Fibroblast of skin of left quadriceps (primary cell): Measurements from ENCODE around the gene SDCCAG8.

Experiments
- DNase-seq, 2 experiments: peaks; one replicate each; pipeline ENCODE4 v3.0.0-alpha.2; 2013; ENCODE audit warnings: low read depth in 2 of 2

The SDCCAG8 gene

DNA sequence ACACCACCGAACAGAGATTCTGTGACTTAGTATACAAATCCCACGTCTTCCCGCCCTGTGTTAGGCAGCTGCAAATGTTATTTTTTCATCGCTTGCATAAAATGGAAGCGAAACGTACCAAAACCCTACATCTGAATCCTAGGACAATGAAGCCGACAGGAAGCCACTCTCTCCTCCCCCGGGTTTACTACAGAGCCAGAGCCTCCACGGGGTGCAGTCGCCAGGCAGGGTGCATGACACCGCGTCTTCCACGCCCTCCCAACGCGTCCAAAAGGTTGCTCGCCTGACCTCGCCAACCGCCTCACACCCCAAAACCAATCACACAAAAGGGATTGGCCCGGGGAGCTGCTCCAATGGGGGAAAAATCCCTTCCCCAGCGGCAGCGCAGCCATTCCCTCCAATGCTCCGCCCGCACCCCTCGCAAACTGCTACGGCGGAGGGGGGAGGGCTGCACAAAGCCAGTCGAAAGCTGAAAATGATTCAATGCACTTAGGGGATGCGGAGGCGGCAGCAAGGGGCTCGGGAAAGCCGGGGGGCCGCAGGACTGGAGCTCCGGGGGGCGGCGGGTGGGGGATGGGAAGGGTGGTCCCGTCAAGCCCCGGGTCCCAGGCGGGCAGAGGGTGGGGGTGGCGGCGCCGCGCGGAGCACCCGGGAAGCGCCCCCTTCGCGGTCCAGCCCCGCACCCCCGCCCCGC lies 1.5 kb upstream of the SDCCAG8 start:
- DNase-seq = peak in 1 of 2 experiments; percentile 32

DNA sequence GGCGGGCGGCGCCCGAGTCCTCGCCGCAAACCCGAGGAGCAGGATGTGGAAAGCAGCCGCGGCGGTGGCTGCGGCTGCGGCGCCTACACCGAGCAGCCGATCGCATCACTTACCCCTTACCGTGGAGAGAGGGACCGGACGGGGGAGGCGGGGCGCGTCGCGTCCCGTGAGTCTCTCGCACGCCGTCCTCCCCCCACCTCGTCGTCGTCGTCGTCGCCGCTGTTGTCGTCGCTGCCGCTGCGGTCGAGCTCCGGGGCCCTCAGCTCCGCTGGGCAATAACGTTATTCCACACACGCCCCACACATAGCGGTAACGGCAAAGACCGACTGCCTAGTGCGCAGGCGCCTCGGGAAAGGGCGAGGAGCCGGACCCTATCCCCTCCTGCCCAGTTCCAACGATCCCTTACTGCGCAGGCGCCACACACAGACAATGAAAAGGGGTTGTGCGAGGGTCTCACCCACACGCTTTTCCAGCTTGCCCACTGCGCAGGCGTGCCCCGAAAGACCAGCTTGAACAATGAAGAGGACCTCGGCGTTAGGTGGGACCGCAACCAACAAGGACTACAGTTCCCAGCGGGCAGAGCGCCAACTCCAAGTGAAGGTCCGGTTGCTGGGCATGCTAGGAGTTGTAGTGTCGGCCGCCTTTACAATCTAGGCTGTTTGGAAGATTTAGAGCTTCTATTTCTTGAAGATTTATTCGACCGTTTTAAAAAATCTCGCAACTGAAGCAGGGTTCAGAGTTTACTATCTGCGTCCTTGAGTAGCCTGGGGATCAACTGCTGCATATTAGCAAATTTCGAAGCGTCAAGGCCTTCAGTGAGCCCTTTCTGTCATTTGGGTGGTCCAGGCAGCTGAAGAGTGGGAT lies 682 bp upstream of the SDCCAG8 start, which contains the start of gene CEP170:
CEP170 (minus strand) TSS at position 355 of the 864 bp plus-strand sequence. CDS start 30,001 bp downstream, outside the sequence.
- DNase-seq = peak; percentile 97 to 98

DNA sequence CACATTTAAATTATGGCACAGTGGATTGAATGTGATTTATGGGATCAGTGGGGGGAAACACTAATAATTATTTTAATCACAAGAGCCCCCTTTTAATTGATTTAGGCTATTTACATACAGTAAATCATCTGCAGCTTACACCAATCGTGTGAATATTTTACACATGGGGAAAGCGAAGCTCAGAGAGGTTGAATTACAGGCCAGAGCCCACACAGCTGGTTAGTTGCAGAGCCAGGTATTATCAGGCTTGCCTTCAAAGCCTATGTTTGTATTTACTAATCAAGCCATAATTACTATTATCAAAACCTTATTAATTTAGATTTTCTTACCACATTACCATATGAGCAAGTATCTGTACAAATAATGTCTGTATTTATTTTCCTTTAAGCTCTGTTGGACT lies 749 bp downstream of the SDCCAG8 start:
- no peak for DNase-seq

DNA sequence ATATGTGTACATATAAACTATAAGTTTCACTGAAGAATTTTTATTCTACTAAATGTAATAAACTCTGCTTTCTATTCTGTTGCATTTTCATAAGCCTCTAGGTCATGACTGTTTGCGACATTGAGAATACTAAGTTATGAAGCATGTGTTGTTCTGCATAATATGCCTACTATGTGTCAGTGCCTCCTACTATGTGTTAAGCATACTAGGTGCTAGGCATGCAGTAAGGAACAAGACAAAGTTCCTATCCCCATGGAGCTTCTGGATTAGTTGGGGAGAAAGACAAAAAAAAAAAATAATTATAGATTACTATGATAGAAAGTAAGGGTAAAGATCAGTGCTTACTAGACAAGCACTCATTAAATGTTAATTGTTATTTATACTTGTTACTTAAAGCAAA lies 1.3 kb downstream of the SDCCAG8 start:
- no peak for DNase-seq

DNA sequence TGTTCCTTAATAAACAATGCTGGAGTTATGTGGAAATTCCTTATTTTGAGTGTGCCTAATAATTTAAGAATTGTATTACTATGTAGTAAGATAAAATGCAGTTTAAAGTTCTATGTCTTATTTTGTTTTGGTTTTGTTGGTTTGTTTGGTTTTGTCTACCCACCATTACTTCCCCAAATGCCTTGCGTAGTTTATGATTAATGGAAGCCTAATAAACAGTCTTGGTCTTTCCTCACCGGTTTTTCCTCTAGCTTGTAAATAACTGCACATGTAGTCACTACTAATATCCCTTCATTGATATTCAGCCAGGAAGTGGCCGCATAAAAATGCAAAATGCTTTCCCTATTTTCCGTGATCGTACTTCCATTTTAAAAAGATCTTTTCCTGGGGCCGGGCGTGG lies 2.9 kb downstream of the SDCCAG8 start:
- no peak for DNase-seq

DNA sequence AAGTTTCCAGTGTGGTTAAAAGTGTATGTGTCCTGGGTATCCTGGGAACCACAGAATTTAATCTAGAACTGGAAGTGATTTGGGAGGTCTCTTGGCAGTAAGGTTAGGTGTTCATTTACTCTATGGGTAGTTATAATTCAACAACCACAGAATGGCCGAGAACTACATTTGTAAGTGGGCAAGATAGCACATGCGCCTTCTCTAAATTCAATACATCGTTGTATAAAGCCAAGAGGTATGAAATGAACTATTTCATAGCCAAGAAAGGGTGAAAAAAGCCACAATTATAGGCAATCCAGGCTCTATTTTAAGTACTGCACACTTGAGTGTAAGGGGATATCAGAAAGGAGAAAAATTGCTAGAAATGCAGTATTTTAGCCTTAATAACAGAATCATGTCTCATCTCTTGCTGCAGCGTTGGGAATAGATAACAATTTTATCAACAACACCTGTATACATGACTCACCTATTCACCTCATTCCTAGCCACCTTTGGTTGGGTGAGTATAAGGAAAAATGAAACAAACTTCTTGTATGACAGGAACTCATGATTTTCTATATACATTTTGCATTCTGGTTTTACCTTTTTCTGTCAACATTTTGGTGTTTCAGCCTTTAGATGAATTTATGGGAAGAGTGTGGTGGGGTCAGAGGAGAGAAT lies 4.5 kb downstream of the SDCCAG8 start:
- no peak for DNase-seq

DNA sequence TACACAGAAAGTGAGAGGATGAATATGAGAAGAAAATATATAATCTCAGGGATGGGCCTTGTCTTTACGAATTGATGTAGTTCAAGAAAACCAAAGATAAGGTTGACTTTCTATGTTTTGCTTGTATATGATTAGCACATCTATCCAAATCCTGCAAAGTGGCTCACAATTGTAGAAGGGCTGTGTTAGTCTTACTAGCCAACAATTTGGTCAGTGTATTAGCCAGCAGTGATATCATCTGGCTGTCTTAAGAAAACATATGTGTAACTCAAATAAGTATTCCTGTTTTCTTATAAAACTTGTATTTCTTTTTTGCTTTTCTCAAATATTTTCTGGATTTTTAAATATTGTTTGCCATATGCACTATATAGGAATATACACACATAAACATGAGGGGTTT lies 5.5 kb downstream of the SDCCAG8 start:
- DNase-seq = no peak

DNA sequence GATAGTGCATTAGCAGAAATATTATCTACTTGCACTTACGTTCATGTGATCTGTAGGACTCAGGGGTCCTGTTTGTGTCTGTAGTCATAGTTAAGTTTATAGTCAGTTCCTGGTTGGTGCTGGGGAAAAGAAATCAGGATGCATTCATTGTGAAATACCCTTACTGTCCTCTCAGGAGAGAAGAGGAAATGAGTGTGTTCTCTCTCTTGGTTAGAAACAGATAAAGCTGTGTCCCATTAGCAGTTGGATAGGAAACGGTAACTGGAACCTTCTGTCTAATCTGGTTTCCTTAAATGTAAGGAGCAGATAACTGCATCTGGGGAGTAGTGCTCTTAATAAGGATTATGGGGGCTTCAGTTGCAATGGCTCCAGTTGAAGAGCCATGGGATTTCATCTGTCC lies 8.9 kb downstream of the SDCCAG8 start:
- peak; percentile 74 to 77 for DNase-seq

DNA sequence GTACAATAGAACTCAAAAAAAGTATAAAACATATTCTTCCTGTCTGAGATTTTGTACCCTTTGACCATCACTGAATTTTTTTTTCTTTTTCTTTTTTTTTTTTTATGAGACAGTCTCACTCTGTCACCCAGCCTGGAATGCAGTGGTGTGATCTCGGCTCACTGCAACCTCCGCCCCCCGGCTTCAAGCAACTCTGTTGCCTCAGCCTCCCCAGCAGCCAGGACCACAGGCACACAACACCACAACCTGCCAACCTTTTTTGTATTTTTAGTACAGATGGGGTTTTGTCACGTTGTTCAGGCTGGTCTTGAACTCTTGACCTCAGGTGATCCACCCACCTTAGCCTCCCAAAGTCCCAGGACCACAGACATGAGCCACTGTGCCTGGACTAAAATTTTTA lies 10.4 kb downstream of the SDCCAG8 start:
- DNase-seq = no peak

DNA sequence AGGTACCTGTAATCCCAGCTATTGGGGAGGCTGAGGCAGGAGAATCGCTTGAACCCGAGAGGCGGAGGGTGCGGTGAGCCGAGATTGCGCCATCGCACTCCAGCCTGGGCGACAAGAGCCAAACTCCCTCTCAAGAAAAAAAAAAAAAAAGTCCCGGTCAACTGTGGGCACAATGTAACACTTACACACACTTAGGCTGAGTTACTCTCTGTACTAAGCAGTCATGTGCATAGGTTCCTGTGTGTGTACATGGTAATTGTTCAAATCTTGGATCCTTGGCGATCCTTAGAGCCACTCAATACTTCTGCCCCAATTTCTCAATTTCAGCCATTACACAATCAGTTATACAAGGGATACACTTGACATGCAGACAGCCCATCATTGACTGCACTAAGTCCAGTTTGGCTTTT lies 11.6 kb downstream of the SDCCAG8 start:
- DNase-seq = no peak

DNA sequence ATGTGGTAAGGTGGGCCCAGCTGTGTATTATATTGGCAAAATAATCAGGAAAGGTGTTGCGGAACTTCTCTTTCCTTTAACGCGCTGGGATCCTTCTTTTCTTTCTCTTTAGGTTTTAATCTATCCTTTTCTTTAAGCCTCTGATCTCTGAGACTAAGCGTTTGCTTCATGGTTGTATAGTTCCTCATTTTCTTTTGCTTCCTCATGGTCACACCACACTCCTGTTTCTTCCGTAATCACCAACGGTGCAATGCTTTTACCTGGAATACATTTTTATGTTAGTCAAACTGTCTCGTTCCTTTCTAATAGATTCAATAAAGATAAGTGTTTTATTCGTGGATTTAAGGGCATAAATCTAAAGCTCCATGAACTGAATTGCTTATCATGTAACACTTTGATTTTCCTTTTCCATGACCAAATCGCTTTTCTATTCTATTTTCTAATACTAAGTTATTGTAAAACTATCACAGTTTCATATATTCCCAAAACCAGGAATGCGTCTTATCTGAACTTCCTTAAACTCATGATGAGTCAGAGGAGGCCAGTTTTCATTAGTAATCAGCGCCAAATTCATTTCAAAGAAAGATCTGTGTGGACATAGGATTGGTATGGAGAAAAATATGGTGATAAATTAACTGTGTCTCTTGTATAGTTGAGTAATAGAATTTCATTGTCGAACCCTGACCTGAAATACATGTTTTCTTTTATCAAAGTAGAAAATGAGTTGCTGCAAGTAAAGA lies 12.2 kb downstream of the SDCCAG8 start:
- DNase-seq = peak; percentile 88 to 90

DNA sequence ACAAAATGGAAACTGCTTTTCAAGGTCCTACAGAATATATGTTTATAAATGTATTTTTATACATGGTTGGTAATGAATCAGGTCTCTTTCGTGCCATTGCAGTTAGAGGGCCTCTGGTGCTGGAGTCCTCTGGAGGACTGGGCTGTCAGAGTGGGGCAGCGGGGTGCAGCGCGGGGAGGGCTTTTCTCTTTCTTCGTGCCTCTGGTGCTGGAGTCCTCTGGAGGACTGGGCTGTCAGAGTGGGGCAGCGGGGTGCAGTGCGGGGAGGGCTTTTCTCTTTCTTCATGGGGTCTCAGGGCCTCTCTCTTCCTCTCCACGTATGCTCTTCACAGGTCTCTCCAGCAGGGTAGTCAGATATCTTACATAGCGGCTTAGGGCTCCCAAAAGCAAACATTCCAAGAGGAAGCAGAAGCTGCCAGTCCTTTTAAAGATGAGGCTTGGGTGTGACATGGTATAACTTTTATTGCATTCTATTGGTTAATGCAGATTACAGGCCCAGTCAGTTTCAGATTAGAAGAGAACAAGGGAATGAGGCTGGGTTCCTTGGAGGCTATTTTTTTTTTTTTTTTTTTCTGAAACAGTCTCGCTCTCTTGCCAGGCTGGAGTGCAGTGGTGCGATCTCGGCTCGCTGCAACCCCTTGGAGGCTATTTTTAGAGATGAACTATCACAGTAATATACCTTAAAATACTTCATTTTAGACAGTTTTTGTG lies 13.1 kb downstream of the SDCCAG8 start:
- no peak for DNase-seq

DNA sequence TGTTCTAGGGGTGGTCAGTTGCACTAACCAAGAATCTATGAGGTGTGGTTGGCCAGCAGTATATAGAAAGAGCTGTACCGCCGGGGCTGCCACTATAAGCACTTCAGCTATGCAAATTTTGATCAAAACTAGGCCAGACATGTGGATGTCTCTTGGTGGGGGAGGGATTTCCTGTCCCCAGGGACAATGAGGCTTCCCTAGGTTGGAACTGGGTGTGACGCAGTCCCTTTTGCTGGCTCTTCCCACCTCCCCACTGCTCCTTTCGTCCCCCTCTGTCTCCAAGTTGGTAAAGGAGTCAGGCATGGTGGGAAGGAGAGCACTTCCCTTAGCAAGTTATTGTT lies 13.6 kb downstream of the SDCCAG8 start:
- no peak for DNase-seq

DNA sequence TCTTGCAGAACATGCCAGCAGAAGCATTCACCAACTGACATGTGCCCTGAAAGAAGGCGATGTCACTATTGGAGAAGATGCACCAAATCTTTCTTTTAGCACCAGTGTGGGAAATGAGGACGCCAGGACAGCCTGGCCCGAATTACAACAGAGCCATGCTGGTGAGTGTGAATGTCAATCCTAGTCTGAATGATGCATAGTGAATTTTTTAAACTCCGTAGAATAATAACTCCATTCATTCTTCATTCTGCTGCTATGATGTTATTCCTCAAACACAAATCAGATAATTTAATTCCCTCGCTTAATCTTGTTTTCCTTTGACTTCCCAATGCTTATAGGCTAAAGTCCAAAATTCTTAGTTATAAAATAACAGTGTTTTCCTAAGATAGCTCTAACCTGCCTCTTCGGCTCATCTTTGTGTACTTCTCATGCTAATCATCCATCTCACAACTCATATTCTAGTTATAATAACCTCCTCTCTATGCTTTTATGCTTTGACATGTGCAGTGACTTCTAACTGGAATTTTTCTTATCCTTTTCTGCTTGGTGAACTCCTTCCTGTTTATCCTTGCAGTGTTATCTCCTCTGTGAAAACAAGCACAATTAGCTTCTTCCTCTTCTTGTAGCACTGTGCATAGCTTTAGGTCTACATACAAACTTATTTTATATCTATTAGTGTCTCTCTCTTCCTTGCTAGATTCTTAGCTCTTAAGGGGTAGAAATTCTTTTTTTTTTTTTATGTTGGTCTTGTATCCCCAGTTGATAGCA lies 14.4 kb downstream of the SDCCAG8 start:
- DNase-seq = no peak

DNA sequence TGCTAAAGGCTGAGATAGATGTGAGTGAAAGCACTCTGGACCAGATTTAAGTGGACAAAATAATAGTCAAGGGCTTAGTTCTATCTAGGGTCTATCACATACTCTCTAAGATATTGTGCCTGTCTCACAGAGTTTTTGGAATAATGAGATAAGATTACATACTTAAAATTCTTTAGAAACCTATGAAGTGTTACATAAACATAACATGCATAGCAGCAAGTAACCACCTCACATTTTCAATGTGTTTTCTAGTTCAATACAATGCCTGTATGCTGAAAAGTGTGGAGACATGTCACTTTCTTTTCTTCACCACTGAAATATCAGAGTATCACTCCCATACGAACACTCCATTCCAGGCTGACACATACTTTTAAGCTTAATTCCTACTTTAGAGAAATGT lies 16.2 kb downstream of the SDCCAG8 start:
- DNase-seq = no peak

DNA sequence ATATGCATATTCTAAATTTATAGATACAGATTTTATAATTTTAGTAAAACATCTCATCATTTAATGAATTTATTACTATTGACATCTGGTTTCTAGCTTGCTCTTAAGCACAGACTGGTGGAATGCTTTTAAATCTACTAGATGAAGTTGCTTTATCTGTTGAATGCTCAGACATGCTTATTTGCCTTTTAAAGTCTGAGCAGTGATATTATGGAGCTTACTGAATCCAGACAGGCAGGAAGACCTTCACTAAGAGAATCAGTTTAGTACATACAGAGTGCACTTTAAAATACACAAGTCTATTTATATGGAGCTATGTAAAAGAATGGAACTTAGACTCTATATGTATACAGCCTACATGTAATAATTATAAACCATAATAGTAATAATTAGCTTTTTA lies 16.6 kb downstream of the SDCCAG8 start:
- no peak for DNase-seq

DNA sequence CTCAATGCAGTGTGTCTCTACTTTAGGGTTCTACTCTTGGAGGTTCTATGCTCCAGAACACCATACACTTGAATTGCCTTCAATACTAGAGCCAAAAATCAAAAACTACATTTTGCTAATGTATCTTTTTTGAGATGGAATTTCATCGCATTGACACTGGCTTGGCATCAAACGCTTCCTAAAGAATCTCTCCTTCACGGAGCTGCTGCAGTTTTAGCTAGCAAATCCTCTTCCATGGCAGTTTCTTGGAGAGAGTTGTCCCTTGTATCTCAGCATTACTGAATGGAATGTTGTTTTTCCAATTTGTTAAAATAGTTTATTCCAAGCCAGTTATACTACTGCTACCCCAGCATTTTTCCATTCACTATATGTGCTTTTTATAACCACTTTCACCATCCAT lies 17.7 kb downstream of the SDCCAG8 start:
- DNase-seq = no peak

DNA sequence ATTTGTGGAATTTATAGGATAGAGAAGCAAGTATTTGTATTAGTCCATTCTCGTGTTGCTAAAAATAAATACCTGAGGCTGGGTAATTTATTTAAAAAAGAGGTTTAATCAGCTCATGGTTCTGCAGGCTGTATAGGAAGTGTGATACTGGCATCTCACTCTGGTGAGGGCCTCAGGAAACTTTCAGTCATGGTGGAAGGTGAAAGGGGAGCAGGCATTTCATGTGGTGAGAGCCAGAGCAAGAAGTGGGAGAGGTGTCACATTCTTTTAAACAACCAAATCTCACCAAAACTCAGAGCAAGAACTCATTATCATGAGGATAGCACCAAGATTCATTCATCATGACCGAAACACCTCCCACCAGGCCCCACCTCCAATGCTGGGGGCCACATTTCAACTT lies 18.1 kb downstream of the SDCCAG8 start:
- no peak for DNase-seq

DNA sequence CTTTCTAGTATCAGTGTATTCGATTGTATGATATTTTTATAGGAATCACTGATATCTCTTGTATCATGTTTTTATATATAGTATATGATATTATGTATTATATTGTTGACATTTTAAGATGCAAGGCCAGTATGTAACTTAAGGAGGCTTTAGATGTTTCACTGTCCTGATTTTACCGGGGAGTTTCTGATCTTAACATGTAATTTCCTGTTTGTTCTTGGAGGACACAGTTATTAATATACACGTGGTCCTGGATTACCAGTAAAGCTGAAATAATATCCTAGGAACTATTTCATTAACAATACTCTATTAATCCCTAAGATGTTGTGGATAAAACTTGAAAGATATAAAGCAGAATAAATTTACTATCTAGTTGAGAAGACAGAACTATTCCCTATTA lies 19.5 kb downstream of the SDCCAG8 start:
- no peak for DNase-seq

DNA sequence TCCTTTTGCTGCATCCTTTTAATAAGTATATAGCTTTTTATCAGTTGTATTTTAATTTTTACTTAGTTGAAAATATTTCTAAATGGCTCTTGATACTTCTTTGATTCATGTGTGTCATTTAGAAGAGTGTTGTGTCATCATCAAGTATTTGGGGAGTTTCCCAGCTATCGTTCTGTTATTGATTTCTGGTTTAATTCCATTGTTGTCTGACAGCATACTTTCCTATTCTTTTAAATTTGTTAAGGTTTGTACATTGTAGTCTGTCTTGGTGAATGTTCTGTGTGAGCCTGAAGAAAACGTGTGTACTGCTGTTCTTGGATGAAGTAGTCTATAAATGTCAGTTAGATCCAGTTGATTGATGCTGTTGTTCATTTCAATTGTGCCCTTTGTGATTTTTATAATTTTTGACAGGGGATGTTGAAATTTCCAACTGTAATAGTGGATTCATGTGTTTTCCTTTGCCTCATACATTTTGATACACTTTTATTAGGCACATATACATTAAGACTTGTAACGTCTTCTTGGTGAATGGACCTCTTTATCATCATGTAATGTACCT lies 24.8 kb downstream of the SDCCAG8 start:
- DNase-seq = no peak
